Stimulated activated CD4-positive, alpha-beta T cell treated with anti-CD3 and anti-CD28 coated beads, Interleukin-4, amount 100 ng/mL, for 24 hours (primary cell): ENCODE data around the gene MMP10.

ENCODE experiments used
- DNase-seq: peaks from one replicate; pipeline ENCODE4 v3.0.0-alpha.2; 2020

The MMP10 gene

GRCh38 chr11:102724904-102725500 is 55.4 kb downstream of the MMP10 start, which contains the start of gene MMP8:
Gene MMP8 (minus strand): TSS chr11:102724954. CDS start chr11:102724855, 99 bp downstream.
- no peak for DNase-seq

- no peak for DNase-seq
These were observed 57.6 kb downstream of the MMP10 start for GRCh38 chr11:102722821-102723220.
